ENCODE results near the gene ZNF628.

GRCh38 chr19:55461974-55462626 is 14.3 kb upstream of the ZNF628 start:
- TF ChIP-seq CTCF (IDR thresholded peaks at IDR 0.05 in 4 of 5, conservative IDR thresholded peaks at IDR 0.05 in 1 of 5) (no peak), POLR2A (IDR thresholded peaks at IDR 0.05) (no peak)

Measured in gastrocnemius medialis (tissue), 4 donors.